ENCODE data around the gene DARS1.

- TF ChIP-seq CTCF (IDR thresholded peaks at IDR 0.05) (no peak), POLR2A (IDR thresholded peaks at IDR 0.05) (no peak)
Measured at GRCh38 chr2:135997380-135997779, 12.0 kb upstream of the DARS1 start.
